Uterus (tissue), 2 donors: Measurements from ENCODE around the gene ASIC2.

Source experiments
- POLR2A ChIP-seq, 2 donors: fragments of 450-650 bp; IDR thresholded peaks; one replicate each; pipeline ENCODE4 v1.6.1; 2016; ENCODE audit warnings: antibody characterized with exemption in 2 of 2, mild to moderate bottlenecking in 1 of 2, moderate library complexity in 1 of 2
- TF ChIP-seq, protein P1 (sequence below), 4 experiments: fragments of 200-600 bp in 2 of 4; fragments of 450-650 bp in 2 of 4; sonication (generic) in 2 of 4; IDR thresholded peaks; one replicate each; pipeline ENCODE4 v1.5.1; 2016 to 2019; ENCODE audit warnings: antibody characterized with exemption in 4 of 4, mild to moderate bottlenecking in 2 of 4, moderate library complexity in 1 of 4

DNA sequence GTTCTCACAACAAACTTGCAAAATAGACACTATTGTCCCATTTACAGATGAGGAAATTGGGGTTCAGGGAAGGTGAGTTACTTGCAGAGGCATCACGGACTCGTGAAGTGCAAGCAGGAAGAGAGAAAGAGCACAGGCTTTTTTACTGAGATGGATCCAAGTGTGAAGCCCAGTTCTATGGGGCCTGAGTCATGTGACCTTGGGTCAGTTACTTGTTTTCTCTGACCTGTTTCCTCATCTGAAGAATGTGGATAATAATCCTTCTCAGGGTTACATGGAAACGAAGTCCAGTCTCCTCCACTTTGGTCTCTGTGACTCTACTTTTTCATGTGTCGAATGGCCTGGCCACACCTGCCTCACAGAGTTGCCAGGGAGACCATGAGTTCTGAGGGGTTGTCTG, 167.0 kb downstream of the ASIC2 start:
- no peak for TF ChIP-seq POLR2A (IDR thresholded peaks at IDR 0.05)
- TF ChIP-seq, protein P1, sequence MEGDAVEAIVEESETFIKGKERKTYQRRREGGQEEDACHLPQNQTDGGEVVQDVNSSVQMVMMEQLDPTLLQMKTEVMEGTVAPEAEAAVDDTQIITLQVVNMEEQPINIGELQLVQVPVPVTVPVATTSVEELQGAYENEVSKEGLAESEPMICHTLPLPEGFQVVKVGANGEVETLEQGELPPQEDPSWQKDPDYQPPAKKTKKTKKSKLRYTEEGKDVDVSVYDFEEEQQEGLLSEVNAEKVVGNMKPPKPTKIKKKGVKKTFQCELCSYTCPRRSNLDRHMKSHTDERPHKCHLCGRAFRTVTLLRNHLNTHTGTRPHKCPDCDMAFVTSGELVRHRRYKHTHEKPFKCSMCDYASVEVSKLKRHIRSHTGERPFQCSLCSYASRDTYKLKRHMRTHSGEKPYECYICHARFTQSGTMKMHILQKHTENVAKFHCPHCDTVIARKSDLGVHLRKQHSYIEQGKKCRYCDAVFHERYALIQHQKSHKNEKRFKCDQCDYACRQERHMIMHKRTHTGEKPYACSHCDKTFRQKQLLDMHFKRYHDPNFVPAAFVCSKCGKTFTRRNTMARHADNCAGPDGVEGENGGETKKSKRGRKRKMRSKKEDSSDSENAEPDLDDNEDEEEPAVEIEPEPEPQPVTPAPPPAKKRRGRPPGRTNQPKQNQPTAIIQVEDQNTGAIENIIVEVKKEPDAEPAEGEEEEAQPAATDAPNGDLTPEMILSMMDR (IDR thresholded peaks at IDR 0.05): no peak
